HEK293T (cell line): ENCODE data around the gene ZNF358.

Source experiments
- CTCF ChIA-PET: fragments of 350-600 bp; formaldehyde crosslinking; extraction: SDS; loops from one replicate; lab custom pipeline; 2021; ENCODE audit warnings: antibody characterized with exemption, inconsistent platforms; lab: Yijun Ruan, JAX
- POLR2A ChIA-PET: fragments of 350-600 bp; formaldehyde crosslinking; extraction: SDS; loops from one replicate; lab custom pipeline; 2020; ENCODE audit warnings: antibody characterized with exemption, inconsistent platforms; lab: Yijun Ruan, JAX
- DNase-seq: peaks from one replicate; pipeline ENCODE4 v3.0.0; 2012; ENCODE audit warnings: mixed read lengths; ENCODE audit errors: extremely low spot score
- ARNT ChIP-seq: fragments of 450-650 bp; IDR thresholded peaks from 2 replicates; pipeline ENCODE4 v1.6.1; 2017; ENCODE audit warnings: mild to moderate bottlenecking
- BHLHE40 ChIP-seq: fragments of 450-650 bp; IDR thresholded peaks from 2 replicates; pipeline ENCODE4 v1.6.1; 2016; ENCODE audit warnings: mild to moderate bottlenecking, moderate library complexity, borderline replicate concordance
- CTBP1 ChIP-seq: fragments of 450-650 bp; IDR thresholded peaks from 2 replicates; pipeline ENCODE4 v1.6.1; 2016; ENCODE audit warnings: borderline replicate concordance
- ELF4 ChIP-seq: fragments of 450-650 bp; IDR thresholded peaks from 2 replicates; pipeline ENCODE4 v1.6.1; 2017; ENCODE audit warnings: antibody characterized with exemption
- FOXA1 ChIP-seq: fragments of 450-650 bp; IDR thresholded peaks from 2 replicates; pipeline ENCODE4 v1.6.1; 2016; ENCODE audit warnings: mild to moderate bottlenecking
- FOXK2 ChIP-seq: fragments of 450-650 bp; IDR thresholded peaks from 2 replicates; pipeline ENCODE4 v1.6.1; 2016; ENCODE audit warnings: mild to moderate bottlenecking
- FOXM1 ChIP-seq: fragments of 450-650 bp; IDR thresholded peaks from 2 replicates; pipeline ENCODE4 v1.6.1; 2017; ENCODE audit warnings: mild to moderate bottlenecking, borderline replicate concordance
- HDGF ChIP-seq: fragments of 450-650 bp; IDR thresholded peaks from 2 replicates; pipeline ENCODE4 v1.6.1; 2017; ENCODE audit warnings: antibody characterized with exemption, borderline replicate concordance
- L3MBTL2 ChIP-seq: fragments of 450-650 bp; conservative IDR thresholded peaks from 2 replicates; pipeline ENCODE4 v1.6.1; 2016; ENCODE audit warnings: mild to moderate bottlenecking
- LEF1 ChIP-seq: fragments of 450-650 bp; IDR thresholded peaks from 2 replicates; pipeline ENCODE4 v1.6.1; 2017; ENCODE audit warnings: mild to moderate bottlenecking, borderline replicate concordance
- NFRKB ChIP-seq: fragments of 450-650 bp; IDR thresholded peaks from 2 replicates; pipeline ENCODE4 v1.6.1; 2016; ENCODE audit warnings: mild to moderate bottlenecking, moderate library complexity
- PKNOX1 ChIP-seq: fragments of 450-650 bp; IDR thresholded peaks from 2 replicates; pipeline ENCODE4 v1.6.1; 2016
- SP1 ChIP-seq: fragments of 450-650 bp; IDR thresholded peaks from 2 replicates; pipeline ENCODE4 v1.6.1; 2017
- SUZ12 ChIP-seq: fragments of 450-650 bp; IDR thresholded peaks from 2 replicates; pipeline ENCODE4 v1.6.1; 2016; ENCODE audit warnings: mild to moderate bottlenecking
- TARDBP ChIP-seq: fragments of 450-650 bp; IDR thresholded peaks from 2 replicates; pipeline ENCODE4 v1.6.1; 2016
- ZNF384 ChIP-seq: fragments of 450-650 bp; IDR thresholded peaks from 2 replicates; pipeline ENCODE4 v1.6.1; 2016

ZNF358 gene

GRCh38 chr19:7471696-7472615 is 43.9 kb upstream of the ZNF358 start:
- no peak for TF ChIP-seq FOXK2
- no peak for TF ChIP-seq NFRKB
- no peak for TF ChIP-seq PKNOX1
- TF ChIP-seq SP1, result no peak
- no peak for TF ChIP-seq ELF4
- no peak for TF ChIP-seq ARNT
- no peak for TF ChIP-seq HDGF
- TF ChIP-seq ZNF384, result no peak
- TF ChIP-seq TARDBP, result no peak
- TF ChIP-seq SUZ12, result no peak
- TF ChIP-seq FOXM1, result no peak
- TF ChIP-seq LEF1, result no peak
- TF ChIP-seq FOXA1, result no peak
- no peak for TF ChIP-seq CTBP1
- DNase-seq, result no peak
- CTCF ChIA-PET, result no interaction called here
- POLR2A ChIA-PET, result interaction anchor here (0.6 kb wide), 1 partner anchor 30 kb away, joined by 3 read pairs; no protein-coding TSS in a partner anchor

- ChIA-PET CTCF (no interaction called here), POLR2A (no interaction called here)
- no peak for DNase-seq
- TF ChIP-seq FOXA1, result no peak
- TF ChIP-seq NFRKB, result no peak
- no peak for TF ChIP-seq ZNF384
- no peak for TF ChIP-seq CTBP1
- TF ChIP-seq FOXM1, result no peak
Observed at GRCh38 chr19:7475665-7476064, 40.2 kb upstream of the ZNF358 start.

GRCh38 chr19:7476241-7476640 is 39.7 kb upstream of the ZNF358 start:
- TF ChIP-seq FOXK2 (no peak), CTBP1 (no peak), SUZ12 (no peak), HDGF (no peak), TARDBP (no peak), PKNOX1 (no peak), SP1 (no peak), ZNF384 (no peak), ARNT (no peak), L3MBTL2 (no peak), NFRKB (no peak), ELF4 (no peak), LEF1 (no peak)
- CTCF ChIA-PET, result no interaction called here
- DNase-seq, result no peak
- POLR2A ChIA-PET, result no interaction called here

GRCh38 chr19:7476777-7477494 is 39.0 kb upstream of the ZNF358 start:
- POLR2A ChIA-PET, result no interaction called here
- TF ChIP-seq FOXA1, result no peak
- TF ChIP-seq HDGF, result no peak
- no peak for TF ChIP-seq SUZ12
- no peak for TF ChIP-seq TARDBP
- TF ChIP-seq CTBP1, result no peak
- no peak for TF ChIP-seq L3MBTL2
- no peak for TF ChIP-seq SP1
- no peak for TF ChIP-seq ZNF384
- TF ChIP-seq ELF4, result no peak
- no peak for TF ChIP-seq FOXK2
- TF ChIP-seq LEF1, result no peak
- TF ChIP-seq BHLHE40, result no peak
- TF ChIP-seq NFRKB, result no peak
- no peak for TF ChIP-seq PKNOX1
- TF ChIP-seq ARNT, result no peak
- no peak for TF ChIP-seq FOXM1
- no peak for DNase-seq
- CTCF ChIA-PET, result no interaction called here

GRCh38 chr19:7477758-7478157 is 38.1 kb upstream of the ZNF358 start:
- CTCF ChIA-PET, result no interaction called here
- POLR2A ChIA-PET, result no interaction called here
- no peak for DNase-seq
- TF ChIP-seq ELF4 (no peak), SP1 (no peak), BHLHE40 (no peak), ZNF384 (no peak), TARDBP (no peak), FOXM1 (no peak), LEF1 (no peak), SUZ12 (no peak), ARNT (no peak), CTBP1 (no peak), HDGF (no peak), L3MBTL2 (no peak), PKNOX1 (no peak)
